Umbilical cord (tissue), 2 donors: Measurements from ENCODE around the gene UMOD. TPM values are rescaled to one million over a fixed set of nuclear protein-coding genes. Genes with fewer than 3 reads are reported as not detected.

Experiments used
- DNase-seq: peaks from one replicate; pipeline ENCODE4 v3.0.0-alpha.2; 2015; ENCODE audit warnings: low spot score
- total RNA-seq: library from RNA; depleted of rRNA; stranded (reverse); fragments of >200 nt; gene quantifications from one replicate; pipeline ENCODE4 v1.2.3, GENCODE V29; 2014; ENCODE audit warnings: low replicate concordance; ENCODE audit not compliant: insufficient read depth

Gene UMOD
- total RNA-seq: 2.6 TPM

DNA sequence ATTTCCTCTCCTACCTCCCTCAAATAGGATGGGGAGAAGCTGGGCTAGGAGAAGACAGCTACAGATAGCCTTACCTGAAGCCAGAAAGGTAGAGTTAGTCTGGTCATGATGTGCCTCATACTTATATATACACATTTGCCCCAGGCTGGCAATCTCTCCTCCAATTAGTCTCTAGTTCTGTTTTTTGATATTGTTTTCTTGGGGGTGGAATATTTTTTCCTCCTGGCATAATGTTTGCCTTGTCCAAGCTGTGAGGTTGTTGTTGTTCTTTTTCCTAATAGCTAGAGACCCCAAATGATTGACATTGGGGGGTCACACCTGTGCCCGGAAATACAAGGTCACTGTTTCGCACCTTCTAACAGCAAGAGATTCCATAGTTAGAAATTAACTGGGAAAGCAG lies at the start of gene UMOD:
UMOD (minus strand) TSS at position 101 of the 400 bp plus-strand sequence. CDS start 1,978 bp downstream, outside the sequence.
- no peak for DNase-seq

DNA sequence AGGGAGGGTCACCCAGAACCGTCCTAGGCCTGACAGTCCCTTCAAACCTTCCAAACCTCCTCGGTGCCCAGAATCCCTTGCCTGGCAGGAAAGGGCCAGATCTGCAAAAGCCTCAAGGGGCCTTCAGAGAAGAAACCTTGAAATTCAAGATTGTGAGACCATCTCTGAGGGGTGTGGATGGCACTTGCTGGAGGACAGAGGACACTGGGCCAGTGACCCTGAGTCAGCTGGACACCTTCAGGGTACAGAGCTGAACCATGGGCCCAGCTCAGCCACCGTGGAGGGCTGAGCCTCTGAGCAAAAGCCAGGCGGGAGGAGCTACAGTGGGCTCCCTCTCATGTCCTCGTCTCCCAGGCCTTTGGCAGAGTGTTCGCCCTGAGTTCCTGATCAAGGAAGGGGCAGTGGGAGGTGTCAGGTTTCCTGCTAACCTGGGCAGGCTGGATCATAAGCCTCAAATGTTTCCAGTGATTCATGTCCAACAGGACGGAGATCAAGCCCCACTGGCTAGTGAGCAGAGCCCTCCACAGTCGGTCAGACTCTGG lies 49.0 kb upstream of the UMOD start:
- DNase-seq: no peak

DNA sequence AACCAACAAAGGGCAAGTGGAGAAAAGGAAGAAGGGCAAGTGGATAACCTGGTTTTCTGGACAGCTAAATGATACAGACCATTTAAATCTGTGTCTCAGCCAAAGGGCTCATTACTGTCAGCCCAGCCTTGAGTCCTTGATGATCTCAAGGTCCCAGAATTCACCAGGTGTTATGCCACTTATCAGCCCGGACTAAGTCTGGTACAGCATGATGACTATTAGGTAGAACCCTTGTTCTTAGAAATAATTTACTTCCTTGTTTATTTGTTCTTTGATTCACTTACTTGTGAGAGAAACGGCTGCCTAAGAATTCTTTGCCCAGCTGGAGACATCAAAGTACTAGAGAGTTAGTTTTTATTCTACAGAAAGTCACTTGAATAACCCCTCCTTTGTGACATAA lies 48.6 kb upstream of the UMOD start:
- no peak for DNase-seq

DNA sequence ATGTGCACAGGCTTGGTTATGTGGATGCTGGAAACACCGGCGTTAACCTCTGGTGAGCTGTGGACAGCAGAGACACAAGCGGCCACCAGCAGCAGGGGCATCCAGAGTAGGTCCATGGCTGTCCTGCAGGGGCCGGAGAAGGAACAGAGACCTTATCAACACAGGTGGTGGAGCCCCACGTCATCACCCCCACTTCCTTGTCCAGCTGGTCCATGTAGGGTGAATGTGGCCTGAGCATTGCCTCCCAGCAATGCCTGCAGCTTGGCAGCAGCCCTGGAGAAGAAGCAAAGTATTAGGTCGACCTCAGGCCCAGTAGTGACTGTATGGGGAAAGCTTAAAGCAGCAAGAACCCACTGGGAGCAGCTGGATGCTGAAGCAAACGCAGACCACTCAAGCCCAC lies 46.7 kb upstream of the UMOD start:
- no peak for DNase-seq

DNA sequence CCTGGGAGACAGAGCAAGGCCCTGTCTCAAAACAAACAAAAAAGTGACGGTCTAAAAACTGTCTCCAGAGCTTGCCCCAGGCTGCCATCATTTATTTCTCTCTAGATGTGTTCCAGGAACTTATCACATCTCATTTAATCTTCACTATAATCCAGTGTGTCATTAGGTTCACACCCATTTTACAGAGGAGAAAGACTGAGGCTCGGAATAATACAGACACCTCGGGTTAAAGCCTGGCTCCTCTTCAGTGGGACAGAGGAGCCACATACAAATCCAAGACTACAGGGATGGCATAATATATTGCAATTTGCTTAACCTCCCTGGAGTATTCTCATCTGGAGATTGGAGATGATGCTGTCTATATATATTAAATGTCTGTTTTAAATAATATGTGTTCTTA lies 46.1 kb upstream of the UMOD start:
- DNase-seq: no peak

DNA sequence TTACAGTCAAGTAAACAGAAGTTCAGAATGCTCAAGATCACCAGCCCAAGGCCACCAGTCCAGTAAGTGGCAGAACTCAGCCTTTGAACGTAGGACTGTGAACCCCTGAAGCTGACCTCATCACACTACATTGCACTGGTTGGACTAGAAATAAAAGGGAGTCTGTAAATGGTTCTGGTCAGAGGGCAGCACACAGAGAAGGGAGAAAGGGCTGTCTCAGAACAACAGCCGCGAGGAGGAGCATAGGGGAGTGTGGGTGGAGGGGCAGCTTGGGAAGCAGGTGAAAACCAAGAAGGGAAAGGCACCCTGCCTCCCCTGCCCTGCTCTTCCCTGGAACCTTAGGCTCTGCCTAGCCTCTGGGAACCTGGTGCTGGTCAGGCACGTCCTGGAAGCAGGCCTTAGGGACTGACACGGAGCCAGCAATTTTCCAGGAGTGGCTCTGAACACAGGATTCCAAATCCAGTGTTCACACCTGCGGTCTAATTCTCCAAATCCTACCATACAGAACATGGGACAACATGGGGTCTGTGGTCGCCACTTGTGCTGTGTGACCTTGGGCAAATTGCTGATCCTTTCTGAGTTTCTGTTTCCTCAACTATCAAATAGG lies 45.1 kb upstream of the UMOD start:
- no peak for DNase-seq

DNA sequence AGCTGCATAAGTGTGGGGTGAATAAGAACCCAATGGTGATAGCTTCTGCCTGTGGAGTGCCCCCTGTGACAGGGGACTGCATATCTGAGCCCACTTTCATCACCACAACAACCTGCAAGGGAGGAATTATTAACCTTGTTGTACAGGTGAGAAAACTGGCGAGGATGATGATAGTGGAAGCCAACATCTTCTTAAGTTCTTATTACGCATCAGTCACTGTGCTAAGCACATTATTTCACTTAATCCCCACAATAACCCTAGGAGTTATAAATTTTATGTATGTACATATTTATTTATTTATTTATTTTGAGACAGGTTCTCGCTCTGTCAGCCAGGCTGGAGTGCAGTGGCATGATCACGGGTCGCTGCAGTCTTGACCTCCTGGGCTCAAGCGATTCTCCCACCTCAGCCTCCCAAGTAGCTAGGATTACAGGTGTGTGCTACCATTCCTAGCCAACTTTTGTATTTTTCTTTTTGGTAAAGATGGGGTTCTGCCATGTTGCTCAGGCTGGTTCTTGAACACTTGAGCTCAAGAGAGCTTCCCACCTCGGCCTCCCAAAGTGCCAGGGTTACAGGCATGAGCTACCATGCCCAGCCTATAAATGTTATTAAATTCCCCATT lies 44.4 kb upstream of the UMOD start:
- DNase-seq: no peak

DNA sequence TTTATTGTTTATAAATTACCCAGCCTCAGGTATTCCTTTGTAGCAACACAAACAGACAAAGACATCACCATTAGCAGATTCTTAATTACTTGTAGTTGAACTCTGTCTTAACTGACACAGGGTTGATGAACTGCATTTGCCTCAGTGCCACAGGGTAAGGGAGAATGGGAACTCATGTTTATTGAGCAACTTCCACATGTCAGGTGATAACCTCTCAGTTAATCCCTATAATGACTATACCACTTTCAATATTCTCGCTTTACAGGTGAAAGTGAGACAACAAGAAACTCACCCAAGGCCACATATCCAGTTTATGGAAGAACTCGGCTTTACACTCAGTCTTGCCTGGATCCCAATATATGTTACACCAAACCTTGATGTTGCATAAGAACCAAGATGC lies 43.4 kb upstream of the UMOD start:
- DNase-seq: no peak

DNA sequence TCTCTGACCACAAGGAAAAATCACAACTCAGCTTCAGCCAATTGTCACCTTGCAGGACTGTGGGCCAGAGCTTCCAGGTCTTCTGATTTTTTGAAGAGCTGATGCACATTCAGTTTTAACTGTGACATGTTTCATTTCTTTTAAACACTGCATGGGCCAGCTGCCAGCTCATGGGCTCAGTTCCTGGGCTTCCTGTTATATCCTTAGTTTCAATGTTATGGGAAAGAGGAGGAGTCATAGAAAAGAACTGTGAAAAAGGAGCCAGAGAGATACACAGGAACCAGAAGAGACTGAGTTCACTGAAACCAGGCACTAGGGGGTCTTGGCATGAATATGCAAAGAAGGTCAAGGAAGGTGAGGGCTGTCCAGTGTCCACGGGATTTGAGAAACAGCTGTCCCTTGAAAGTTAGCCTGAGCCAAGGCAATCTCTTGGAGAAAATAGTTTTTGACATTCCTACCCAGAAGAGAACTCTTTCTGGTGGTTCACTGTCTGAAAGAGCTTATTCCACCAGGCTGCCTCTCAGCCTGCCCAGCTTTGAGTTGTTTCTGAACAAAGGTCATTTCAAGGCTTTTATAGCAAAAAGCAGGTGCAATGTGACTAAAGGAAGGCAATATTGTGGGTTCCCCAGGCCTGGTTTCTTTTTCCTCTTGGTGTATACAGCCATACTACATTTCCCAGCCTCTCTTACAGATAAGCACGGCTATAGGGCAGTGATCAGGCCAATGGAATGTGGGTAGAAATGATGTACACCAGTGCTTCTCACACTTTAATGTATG lies 41.5 kb upstream of the UMOD start:
- peak; percentile 27 for DNase-seq

DNA sequence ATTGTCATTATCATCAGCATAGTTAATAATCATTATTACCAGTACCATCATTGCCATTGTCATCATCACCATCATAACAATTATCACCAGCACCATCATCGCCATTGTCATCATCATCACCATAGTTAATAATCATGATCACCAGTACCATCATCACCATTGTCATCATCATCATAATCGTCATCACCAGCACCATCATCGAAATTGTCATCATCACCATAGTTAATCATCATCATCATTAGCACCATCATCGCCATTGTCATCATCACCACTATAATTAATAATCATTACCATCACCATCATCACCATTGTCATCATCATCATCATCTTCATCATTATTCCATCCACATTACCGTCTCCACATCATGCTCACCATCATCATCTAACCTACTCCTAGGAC lies 38.5 kb upstream of the UMOD start:
- no peak for DNase-seq

DNA sequence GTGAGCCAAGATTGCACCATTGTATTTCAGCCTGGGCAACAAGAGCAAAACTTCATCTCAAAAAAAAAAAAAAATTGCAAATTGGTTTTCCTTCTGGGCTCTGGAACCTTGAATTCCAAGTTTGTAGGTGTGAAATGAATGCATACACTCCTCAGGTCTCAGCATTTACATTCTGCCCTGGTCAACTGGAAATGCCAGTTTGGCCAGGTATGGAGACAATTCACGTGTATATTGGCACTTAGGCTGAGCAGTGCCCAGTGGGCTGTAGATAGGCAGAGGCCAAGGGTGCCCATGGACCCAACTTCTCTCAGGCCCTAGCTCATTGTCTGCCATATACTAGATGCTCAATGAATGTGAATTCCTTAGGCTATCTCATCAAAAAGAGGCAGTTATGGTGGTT lies 36.3 kb upstream of the UMOD start:
- DNase-seq: no peak

DNA sequence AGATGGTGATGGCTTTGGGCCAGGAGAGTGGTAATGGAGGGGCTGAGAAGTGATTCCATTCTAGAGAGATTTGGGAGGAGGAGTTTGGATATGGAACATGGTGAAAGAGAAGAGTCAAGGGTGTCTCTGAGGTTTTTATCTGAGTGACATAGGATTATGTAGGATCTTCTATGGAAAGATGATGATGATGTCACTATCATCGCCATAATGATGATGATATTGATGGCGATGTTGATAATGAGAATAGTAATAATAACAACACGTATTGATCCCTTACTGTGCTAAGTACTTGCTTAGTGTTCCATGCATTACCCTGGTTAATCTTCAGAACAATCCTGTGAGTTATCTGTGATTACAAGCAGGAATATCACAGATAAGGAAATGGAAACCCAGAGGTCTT lies 35.5 kb upstream of the UMOD start:
- no peak for DNase-seq

DNA sequence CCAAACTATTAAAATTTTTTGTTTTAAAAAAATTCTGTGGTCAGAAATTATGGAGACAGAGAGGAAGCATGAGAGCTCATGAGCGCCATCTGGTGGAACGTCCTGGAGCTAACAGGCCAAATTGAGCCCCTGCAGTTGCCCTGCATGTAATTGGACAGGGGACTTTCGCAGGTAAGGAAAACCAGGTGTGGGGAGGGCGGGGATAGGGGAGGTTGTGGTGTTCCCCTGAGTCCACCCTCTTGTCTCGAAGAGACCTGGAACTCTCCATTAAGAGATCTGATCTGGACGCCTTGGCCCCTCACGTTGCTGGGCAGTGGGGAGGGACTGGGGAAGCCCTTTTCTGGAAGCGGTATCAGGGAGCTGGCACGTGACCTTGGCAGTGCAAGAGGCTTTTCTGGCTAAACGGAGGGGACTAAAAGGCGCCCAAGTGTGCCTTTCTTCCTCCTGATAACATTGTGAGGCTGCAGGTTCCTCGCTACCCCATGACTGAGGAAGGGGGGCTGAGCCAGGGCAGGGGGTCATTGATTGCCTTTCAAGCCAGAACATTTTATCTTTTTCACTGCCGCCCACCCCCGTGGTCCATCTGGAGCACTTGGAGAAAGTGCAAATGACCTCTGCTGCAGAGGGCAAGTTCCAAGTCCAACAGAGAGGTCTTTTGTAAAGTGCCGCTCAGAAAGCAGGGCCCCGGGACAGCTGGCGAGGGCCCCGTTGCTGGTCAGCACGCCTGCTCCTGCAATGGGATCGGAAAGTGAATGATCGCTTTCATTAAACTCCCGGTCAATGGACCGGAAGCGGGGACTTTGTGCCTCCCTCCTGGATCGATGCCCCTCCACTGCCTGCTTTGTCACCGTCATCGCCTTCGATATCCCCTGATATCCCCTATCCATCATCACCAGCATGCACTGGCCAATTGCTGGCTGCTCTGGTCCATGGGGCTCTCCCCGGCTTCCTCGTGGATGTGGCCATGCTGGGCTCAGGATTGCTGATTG lies 33.6 kb upstream of the UMOD start:
- peak; percentile 18 for DNase-seq

DNA sequence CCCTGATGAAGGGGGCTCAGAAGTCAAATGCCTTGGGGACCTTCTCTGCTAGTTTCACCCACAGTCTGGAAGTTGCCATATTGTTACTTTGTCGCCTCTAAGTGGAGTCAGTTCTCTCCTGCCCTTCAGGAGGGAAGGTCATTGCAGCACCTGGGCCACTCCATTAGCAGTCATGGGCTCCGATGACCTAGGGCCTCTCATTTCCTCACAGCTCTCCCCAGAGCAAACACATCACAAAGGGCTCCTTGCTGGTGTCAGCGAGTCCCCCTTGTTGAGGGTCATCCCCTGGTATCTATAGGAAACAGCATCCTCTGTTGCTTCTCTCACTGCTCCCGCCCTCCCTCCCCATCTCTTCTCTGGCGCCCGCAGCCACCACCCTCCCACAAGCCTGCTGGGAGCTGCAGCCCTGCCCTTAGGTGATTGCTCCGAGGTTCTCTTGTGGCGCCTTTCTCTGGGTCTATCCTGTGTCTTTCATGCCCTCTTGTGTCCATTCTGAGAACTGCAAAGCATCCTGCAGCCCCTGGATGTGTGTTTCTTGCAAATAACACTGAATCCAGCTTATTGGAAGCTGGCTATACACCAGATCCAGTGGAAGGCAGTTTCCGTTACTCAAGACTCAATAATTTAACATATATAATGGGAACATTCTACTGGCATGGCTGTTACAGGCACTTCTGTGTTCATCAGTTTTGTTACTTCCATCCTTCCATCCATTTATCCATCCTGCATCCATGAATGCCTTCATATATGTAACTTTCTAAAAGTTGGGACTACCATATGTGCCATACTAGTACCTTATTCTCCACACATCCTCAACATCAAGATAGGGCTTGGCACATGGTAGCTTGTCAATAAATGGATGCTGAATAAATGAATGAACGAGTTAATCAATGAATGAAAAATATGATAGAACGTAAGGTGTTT lies 30.9 kb upstream of the UMOD start:
- DNase-seq: peak; percentile 57

DNA sequence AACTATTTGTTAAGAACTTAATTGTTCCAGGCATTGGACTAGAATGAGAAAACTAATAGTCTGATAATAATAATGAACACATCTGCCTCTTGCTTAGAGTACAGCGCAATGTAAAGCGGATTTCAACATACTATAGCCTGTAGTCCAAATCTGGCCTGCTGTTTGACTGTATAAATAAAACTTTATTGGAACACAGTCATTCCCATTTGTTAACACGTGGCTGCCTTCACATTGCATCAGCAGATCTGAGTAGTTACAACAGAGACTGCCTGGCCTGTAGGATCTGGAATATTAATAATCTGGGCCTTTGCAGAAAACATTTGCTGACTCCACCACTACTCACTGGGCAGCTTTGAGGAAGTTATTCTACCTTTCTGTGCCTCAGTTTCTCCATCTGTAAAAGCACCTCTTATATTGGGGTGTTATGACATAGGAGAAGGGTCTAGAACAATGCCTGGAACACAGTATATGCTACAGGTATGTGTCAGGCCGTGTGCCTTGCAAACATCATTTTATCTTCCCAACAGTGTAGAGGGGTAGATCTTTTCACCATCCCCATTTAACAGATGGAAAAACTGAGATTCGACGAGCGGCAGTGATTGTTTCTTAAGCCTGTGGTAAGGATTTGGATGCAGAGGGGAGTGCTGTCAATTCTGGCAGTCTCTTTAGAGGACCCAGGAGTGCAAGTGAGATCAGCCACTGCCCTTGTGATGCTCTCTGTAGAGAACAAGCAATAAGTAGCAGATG lies 29.9 kb upstream of the UMOD start:
- no peak for DNase-seq

DNA sequence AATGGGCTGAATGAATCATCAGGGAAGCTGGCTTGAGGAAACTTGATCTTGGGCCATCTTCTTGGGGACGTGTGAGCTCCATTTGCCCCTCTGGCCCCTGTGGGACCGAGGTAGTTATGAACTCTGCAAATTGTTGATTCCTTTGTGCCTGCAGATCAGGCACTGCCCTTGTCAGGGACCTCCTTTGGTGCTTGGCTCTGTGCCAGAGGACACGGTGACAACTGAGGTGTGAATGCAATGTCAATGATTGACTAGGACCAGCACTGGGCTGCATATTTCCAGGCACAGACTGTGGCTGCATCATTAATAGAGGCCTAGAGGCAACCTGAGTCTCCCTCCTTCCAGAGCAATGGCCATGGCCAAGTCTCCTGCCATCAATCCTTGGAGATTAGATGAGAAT lies 28.3 kb upstream of the UMOD start:
- DNase-seq: no peak

DNA sequence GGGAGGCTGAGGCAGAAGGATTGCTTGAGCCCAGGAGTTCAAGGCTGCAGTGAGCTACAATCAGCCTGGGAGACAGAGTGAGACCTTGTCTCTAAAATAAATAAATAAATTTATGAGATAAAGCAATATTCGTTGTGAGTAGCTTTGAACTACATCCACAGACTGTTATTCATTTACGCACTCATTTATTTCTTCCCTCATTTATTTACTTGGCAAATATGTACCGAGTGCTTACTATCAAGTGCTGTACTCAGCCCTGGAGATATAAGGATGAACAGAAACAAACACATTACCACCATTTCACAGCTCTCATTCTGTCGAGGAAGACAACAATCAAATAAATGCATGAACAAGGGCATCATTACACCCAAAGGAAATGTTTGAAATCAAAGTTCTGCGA lies 24.7 kb upstream of the UMOD start:
- no peak for DNase-seq

DNA sequence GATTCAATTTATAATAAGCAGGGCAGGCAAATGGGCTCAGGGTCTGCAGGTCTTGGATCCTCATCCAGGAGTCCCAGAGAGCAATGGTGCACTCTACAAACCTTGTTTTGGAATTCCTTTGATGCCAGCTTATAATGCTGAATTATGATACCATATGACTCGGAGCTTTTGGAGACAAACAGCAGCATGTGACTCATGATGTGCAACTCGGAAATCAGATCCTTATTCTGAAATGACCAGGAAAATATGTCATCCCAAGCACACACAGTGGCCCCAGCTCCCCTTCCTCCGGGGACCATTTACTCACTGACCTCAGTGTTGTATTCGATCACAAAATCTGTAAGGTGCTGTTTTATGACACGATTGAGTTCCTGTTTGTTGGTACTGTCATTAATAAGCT lies 20.2 kb upstream of the UMOD start:
- no peak for DNase-seq

DNA sequence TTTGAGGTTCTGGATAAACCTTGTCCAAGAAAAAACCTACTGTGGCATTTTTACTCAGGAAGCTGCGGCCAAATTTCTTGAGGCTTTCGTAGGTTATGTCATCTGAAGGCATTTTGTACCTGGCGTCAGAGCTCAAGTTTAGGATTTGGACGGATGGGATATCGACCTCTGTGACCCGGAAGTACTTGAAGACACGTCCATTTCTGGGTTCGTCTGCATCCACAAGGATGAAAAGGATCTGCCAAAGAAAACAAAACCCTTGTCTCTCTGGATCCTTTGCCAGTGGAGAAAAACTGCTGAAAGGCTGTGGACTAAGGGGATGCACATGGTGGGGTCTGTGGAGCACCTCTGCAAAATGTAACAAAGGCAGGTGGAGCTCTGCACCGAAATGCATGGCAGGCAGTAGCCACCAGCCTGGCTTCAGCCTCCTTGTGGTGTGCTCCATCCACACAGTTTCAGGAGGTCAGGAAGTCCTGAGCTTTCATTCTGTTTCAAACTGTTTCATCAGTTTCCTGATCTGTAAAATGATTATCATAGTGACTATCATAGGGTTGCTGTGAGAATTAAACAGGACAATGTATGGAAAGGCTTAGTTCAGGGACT lies 17.0 kb upstream of the UMOD start:
- DNase-seq: no peak
